Kidney (tissue), 14 donors: ENCODE data around the gene CST2. TPM values are rescaled to one million over a fixed set of nuclear protein-coding genes. Genes with fewer than 3 reads are reported as not detected.
"Not testable (repeated sequence)": the region's sequence is repeated elsewhere in the genome, so short reads cannot be mapped to it uniquely, and the experiment has no call there.

Experiments
- DNase-seq, 5 donors: peaks; one replicate each; pipeline ENCODE4 v3.0.0-alpha.2; 2013 to 2020
- FAIRE-seq: peaks from 2 replicates; lab custom pipeline; 2012; peaks lifted over from hg19 to GRCh38; lab: Jason Lieb, UNC
- H3K27ac ChIP-seq, 2 donors: one replicate each; pipeline ENCODE4 v1.7.0; 2013; ENCODE audit warnings: low read depth in 2 of 2, low read length in 2 of 2, inconsistent platforms in 1 of 2
- H3K27me3 ChIP-seq: one replicate; pipeline ENCODE4 v1.7.1; 2013; ENCODE audit warnings: low read length, inconsistent platforms; ENCODE audit not compliant: control insufficient read depth, insufficient read depth
- H3K36me3 ChIP-seq, 3 donors: one replicate each; pipeline versions ENCODE4 v1.7.0 to v1.7.1; 2013; ENCODE audit warnings: low read length in 3 of 3, control low read depth in 1 of 3, inconsistent platforms in 1 of 3; ENCODE audit not compliant: insufficient read depth in 3 of 3, control insufficient read depth in 2 of 3
- H3K4me1 ChIP-seq, 3 donors: one replicate each; pipeline versions ENCODE4 v1.7.0 to v1.7.1; 2013; ENCODE audit warnings: low read length in 3 of 3, inconsistent platforms in 1 of 3, low read depth in 1 of 3; ENCODE audit not compliant: control insufficient read depth in 2 of 3, insufficient read depth in 2 of 3
- H3K4me3 ChIP-seq, 3 donors: one replicate each; pipeline versions ENCODE4 v1.7.0 to v1.8.1; 2013; ENCODE audit warnings: low read length in 3 of 3, control low read depth in 1 of 3, inconsistent platforms in 1 of 3
- H3K9ac ChIP-seq, 3 donors: one replicate each; pipeline versions ENCODE4 v1.7.0 to v1.7.1; 2013; ENCODE audit warnings: low read length in 3 of 3, control low read depth in 1 of 3, inconsistent platforms in 1 of 3
- H3K9me3 ChIP-seq, 3 donors: one replicate each; pipeline versions ENCODE4 v1.7.0 to v1.7.1; 2013; ENCODE audit warnings: low read length in 3 of 3, control low read depth in 1 of 3, inconsistent platforms in 1 of 3; ENCODE audit not compliant: control insufficient read depth in 2 of 3, insufficient read depth in 1 of 3
- intact Hi-C: fragments of 100-400 bp; cut with DNase I; formaldehyde crosslinking; loops from one replicate; pipeline ENCODE4 v1.11.1; 2022
- polyA plus RNA-seq: library from polyadenylated mRNA; stranded (reverse); fragments of 350-450 nt; fragmentation: Illumina TruSeq; extraction: RNeasy Lipid Tissue Mini Kit (QIAGEN cat#74804); gene quantifications from one replicate; pipeline ENCODE4 v1.2.3, GENCODE V29; 2014; ENCODE audit warnings: low read depth, low replicate concordance; ENCODE audit not compliant: insufficient read depth
- total RNA-seq: library from RNA; stranded (reverse); fragmentation: NEBNext Ultra II Directional; extraction: Animal tissue kit (Norgen Biotek cat#: 25700); gene quantifications from one replicate; pipeline ENCODE4 v1.2.1, GENCODE V29; 2021
- TF ChIP-seq, protein P1 (sequence below): IDR thresholded peaks from 3 replicates; pipeline ENCODE4 v1.5.1; 2012; ENCODE audit warnings: mild to moderate bottlenecking, moderate library complexity, borderline replicate concordance; ENCODE audit not compliant: insufficient read depth; ENCODE audit errors: extremely low read depth
- donor health status: control.
- donor health status: control.
- donor health status: control.
- donor health status: control.
- donor health status: control.
- donor health status: DM: yes; HTN: yes; CAD: no.
- donor health status: Normal renal cell carcinoma (clear cell type).

Gene CST2
- total and polyA plus RNA-seq, 2 donors from 2014 or later: not detected

DNA sequence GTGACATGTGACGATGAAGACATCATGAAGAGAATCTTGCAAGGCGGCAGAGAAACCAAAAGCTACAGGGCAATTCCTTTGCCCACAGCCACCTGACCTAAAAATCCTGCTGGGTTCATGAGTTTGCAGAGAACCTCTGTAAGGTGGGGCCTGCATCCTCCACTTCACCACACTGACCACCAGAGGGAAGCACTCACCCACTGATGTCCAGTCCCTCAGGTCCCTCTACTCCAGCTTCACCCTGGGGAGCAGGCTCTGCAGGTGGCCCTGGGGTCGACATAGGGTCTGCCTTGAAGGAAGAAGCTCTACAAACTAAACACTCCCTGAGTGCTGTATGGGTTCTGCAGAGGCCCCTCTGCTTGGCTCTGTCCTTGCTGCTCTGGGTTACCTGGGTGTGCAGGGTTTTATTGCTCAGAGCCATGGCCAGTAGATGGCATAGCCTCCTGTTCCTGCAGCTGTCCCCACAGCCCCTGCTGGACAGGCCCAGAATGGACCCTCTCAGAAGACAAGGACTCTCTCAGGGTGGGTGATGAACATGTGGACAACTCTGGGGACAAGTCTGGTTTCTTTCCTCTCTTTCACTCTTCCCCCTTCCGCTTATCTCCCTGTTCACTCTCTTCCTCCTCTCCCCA lies 27.2 kb downstream of the CST2 start:
- H3K36me3 ChIP-seq, H3K27me3 ChIP-seq, H3K4me1 ChIP-seq, H3K9ac ChIP-seq, FAIRE-seq, H3K4me3 ChIP-seq, H3K27ac ChIP-seq, H3K9me3 ChIP-seq, intact Hi-C loops: not testable (repeated sequence)
- peak in 3 of 5 donors; percentile 26 to 41 (median 27) for DNase-seq
- TF ChIP-seq, protein P1, sequence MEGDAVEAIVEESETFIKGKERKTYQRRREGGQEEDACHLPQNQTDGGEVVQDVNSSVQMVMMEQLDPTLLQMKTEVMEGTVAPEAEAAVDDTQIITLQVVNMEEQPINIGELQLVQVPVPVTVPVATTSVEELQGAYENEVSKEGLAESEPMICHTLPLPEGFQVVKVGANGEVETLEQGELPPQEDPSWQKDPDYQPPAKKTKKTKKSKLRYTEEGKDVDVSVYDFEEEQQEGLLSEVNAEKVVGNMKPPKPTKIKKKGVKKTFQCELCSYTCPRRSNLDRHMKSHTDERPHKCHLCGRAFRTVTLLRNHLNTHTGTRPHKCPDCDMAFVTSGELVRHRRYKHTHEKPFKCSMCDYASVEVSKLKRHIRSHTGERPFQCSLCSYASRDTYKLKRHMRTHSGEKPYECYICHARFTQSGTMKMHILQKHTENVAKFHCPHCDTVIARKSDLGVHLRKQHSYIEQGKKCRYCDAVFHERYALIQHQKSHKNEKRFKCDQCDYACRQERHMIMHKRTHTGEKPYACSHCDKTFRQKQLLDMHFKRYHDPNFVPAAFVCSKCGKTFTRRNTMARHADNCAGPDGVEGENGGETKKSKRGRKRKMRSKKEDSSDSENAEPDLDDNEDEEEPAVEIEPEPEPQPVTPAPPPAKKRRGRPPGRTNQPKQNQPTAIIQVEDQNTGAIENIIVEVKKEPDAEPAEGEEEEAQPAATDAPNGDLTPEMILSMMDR: peak; percentile 25

DNA sequence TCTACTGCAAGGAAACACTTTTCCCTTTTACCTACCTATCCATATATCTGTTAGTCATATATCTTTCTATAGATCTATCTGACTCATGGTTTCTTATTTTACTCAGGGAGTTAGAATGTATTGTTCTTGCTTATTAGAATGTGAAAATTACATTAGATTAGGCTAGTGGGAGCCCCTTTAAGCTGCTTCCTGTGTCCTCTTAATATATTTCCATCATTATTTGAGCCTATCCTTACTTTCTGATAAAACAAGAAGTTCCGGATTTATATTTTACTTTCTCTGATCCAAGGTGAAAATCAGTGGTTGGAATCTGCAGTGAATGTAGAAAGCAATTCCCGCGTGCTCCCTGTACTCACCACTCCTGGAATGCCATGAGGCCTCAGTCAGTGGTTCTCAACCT lies 31.0 kb downstream of the CST2 start:
- DNase-seq: no peak
- H3K4me3 ChIP-seq: no peak overlapping the region
- no peaks in the 10 kb centered on the region for H3K27me3 ChIP-seq
- no peak overlapping the region for H3K9ac ChIP-seq
- no peaks in the 10 kb centered on the region for H3K4me1 ChIP-seq
- no peak overlapping the region for H3K27ac ChIP-seq
- intact Hi-C loops: no loop called here
- no peaks in the 10 kb centered on the region for H3K36me3 ChIP-seq
- TF ChIP-seq, protein P1: no peak
- H3K9me3 ChIP-seq: no peaks in the 10 kb centered on the region
- no peak for FAIRE-seq

DNA sequence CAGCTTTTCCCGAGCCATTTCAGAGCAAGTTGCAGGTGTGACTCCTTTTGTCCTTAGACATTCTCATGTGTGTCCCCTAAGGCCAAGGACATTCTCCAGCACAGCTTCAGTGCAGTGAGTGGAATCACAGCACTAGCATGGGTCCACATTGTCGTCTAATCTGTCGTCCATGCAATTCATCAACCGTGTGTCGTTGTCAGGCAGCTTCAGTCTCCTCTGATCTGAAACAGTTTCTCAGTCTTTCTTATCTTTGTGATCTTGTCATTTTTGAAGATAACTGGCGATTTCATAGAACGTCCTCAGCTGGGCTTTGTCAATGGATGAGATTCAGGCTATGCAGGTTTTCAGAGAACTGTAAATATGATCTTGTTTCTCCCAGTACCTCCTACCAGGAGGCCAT lies 31.7 kb downstream of the CST2 start:
- Histone ChIP-seq H3K9me3 (no peaks in the 10 kb centered on the region), H3K36me3 (no peaks in the 10 kb centered on the region), H3K4me3 (no peak overlapping the region), H3K27ac (no peak overlapping the region), H3K4me1 (no peaks in the 10 kb centered on the region), H3K27me3 (no peaks in the 10 kb centered on the region), H3K9ac (no peak overlapping the region)
- no peak for DNase-seq
- intact Hi-C loops: no loop called here
- TF ChIP-seq, protein P1: no peak
- FAIRE-seq: no peak

DNA sequence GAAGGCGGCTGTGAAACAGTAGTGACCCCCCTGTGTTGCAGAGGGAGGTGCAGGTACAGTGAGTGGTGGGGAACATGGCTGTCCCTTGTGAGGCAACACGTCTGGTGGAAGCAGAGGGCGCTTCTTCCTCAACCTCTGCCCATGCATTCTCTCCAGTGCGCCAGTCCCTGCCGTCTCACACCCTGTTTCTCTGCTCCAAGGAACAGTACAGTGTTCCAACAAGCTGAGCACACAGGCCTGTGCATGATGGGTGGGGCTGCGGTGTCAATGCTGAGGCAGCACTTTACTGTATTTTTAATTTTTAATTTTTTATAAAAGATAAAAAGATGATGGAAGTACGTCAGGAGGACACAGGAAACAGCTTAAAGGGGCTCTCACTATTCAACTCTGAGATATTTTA lies 32.5 kb downstream of the CST2 start:
- Histone ChIP-seq H3K9me3 (no peaks in the 10 kb centered on the region), H3K4me3 (no peak overlapping the region), H3K4me1 (no peaks in the 10 kb centered on the region), H3K27ac (no peak overlapping the region), H3K36me3 (no peaks in the 10 kb centered on the region), H3K27me3 (no peaks in the 10 kb centered on the region), H3K9ac (no peak overlapping the region)
- DNase-seq: no peak
- TF ChIP-seq, protein P1: no peak
- intact Hi-C loops: no loop called here
- FAIRE-seq: no peak
